MM.1S (cell line): ENCODE measurements around the gene USF2.

ENCODE experiments used
- EZH2 ChIP-seq: fragments of 300-600 bp; sonication (generic); optimal IDR thresholded peaks from 2 replicates; pipeline ENCODE3; 2017; ENCODE audit warnings: low read depth, mild to moderate bottlenecking, antibody characterized with exemption, low read length, mixed read lengths
- TF ChIP-seq, protein P1 (sequence below): fragments of 300-600 bp; sonication (generic); IDR thresholded peaks from 2 replicates; pipeline ENCODE4 v1.5.1; 2016; ENCODE audit warnings: antibody characterized with exemption, low read length, mixed read lengths

- TF ChIP-seq, protein P1, sequence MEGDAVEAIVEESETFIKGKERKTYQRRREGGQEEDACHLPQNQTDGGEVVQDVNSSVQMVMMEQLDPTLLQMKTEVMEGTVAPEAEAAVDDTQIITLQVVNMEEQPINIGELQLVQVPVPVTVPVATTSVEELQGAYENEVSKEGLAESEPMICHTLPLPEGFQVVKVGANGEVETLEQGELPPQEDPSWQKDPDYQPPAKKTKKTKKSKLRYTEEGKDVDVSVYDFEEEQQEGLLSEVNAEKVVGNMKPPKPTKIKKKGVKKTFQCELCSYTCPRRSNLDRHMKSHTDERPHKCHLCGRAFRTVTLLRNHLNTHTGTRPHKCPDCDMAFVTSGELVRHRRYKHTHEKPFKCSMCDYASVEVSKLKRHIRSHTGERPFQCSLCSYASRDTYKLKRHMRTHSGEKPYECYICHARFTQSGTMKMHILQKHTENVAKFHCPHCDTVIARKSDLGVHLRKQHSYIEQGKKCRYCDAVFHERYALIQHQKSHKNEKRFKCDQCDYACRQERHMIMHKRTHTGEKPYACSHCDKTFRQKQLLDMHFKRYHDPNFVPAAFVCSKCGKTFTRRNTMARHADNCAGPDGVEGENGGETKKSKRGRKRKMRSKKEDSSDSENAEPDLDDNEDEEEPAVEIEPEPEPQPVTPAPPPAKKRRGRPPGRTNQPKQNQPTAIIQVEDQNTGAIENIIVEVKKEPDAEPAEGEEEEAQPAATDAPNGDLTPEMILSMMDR = peak; percentile 31
- no peak for TF ChIP-seq EZH2
Measured at GRCh38 chr19:35306473-35307246, 37.9 kb downstream of the USF2 start.
